Naive B cell (primary cell): Measurements from ENCODE around the gene PLEKHH3. TPM values are rescaled to one million over a fixed set of nuclear protein-coding genes. Genes with fewer than 3 reads are reported as not detected.
"Not testable (repeated sequence)": the region's sequence is repeated elsewhere in the genome, so short reads cannot be mapped to it uniquely, and the experiment has no call there.

ENCODE experiments used
- ATAC-seq, 2 donors: fragments of 150-1000 bp; cut with Tn5 transposase; 2 replicates each; pipeline ENCODE4 v1.10.0; 2021; ENCODE audit warnings: low read depth in 2 of 2, mild to moderate bottlenecking in 2 of 2, moderate library complexity in 2 of 2
- DNase-seq: peaks from one replicate; pipeline ENCODE4 v3.0.0; 2022
- H3K27ac Mint-ChIP-seq, 6 donors: one replicate each; pipeline ENCODE4 v1.8.0; 2020 to 2022; ENCODE audit warnings: mild to moderate bottlenecking in 6 of 6, mixed read lengths in 6 of 6, moderate library complexity in 5 of 6, inconsistent platforms in 2 of 6
- H3K27me3 Mint-ChIP-seq, 3 donors: one replicate each; pipeline ENCODE4 v1.8.0; 2021 to 2022; ENCODE audit warnings: mixed read lengths in 3 of 3, mild to moderate bottlenecking in 1 of 3
- H3K36me3 Mint-ChIP-seq, 2 donors: one replicate each; pipeline ENCODE4 v1.8.0; 2020 to 2022; ENCODE audit warnings: mixed read lengths in 2 of 2, inconsistent platforms in 1 of 2, mild to moderate bottlenecking in 1 of 2
- H3K4me1 Mint-ChIP-seq, 3 donors: one replicate each; pipeline ENCODE4 v1.8.0; 2020 to 2022; ENCODE audit warnings: mixed read lengths in 3 of 3, inconsistent platforms in 1 of 3, mild to moderate bottlenecking in 1 of 3, moderate library complexity in 1 of 3
- H3K4me3 Mint-ChIP-seq, 8 donors: one replicate each; pipeline ENCODE4 v1.8.0; 2020 to 2022; ENCODE audit warnings: mild to moderate bottlenecking in 8 of 8, mixed read lengths in 8 of 8, moderate library complexity in 8 of 8, inconsistent platforms in 2 of 8
- H3K9me3 Mint-ChIP-seq, 7 donors: one replicate each; pipeline ENCODE4 v1.8.0; 2020 to 2022; ENCODE audit warnings: mixed read lengths in 7 of 7, mild to moderate bottlenecking in 5 of 7, inconsistent platforms in 2 of 7, moderate library complexity in 1 of 7
- polyA plus RNA-seq, 6 donors: library from polyadenylated mRNA; unstranded; fragments of 300-500 nt; fragmentation: Illumina TruSeq; gene quantifications; one replicate each; pipeline ENCODE4 v1.2.3, GENCODE V29; 2021; ENCODE audit warnings: low read depth in 6 of 6

Gene PLEKHH3
- polyA plus RNA-seq, 6 donors from 2014 or later, result not detected

GRCh38 chr17:42673885-42674754, 2.7 kb downstream of the PLEKHH3 start:
- peak overlapping the region in 4 of 6 donors; percentile 22 to 82 (median 40) for H3K27ac Mint-ChIP-seq
- peaks cover 24 to 52% (median 28%) of the 10 kb centered on the region in 3 donors for H3K27me3 Mint-ChIP-seq
- DNase-seq (no peak), ATAC-seq (peak; percentile 6 to 7)
- H3K9me3 Mint-ChIP-seq, result no peaks in the 10 kb centered on the region
- H3K4me1 Mint-ChIP-seq, result peaks cover 46 to 57% (median 52%) of the 10 kb centered on the region in 3 donors
- H3K36me3 Mint-ChIP-seq, result no peaks in the 10 kb centered on the region
- H3K4me3 Mint-ChIP-seq, result peak overlapping the region in 7 of 8 donors; percentile 20 to 85 (median 66)

DNA sequence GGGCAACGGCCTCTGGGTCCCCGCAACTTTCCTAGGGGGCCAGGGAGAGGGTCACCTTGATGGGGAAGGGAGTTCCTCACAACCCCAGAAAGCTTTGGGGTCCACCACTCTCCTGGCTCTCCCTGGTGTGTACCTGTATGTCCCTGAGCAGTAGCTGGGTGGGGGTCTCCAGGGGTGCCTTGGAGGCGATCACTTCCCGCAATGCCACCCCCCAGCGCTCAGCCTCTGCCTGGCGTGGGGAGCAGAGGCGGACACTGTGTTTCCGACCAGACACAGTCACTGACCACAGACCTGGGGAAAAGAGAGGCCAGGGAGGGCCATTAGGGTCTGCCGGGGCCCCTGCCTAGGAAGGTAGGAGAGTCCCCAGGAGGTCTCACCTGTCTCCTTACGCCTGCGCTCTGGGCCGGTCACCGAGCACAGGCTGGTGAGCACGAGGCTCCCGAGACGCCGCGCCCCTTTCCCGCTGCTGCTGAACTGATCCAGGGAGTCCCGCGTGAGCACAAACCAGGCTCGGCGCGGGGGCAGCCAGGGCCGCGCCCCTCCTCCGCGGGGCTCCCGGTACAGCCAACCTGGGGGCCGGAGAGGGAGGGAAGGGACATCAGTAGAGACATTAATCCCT, 3.4 kb downstream of the PLEKHH3 start:
- DNase-seq (no peak), ATAC-seq (no peak)
- H3K36me3 Mint-ChIP-seq, result no peaks in the 10 kb centered on the region
- H3K4me1 Mint-ChIP-seq, result peaks cover 39 to 50% (median 47%) of the 10 kb centered on the region in 3 donors
- H3K4me3 Mint-ChIP-seq, result no peak overlapping the region
- H3K27me3 Mint-ChIP-seq, result peaks cover 24 to 52% (median 28%) of the 10 kb centered on the region in 3 donors
- H3K27ac Mint-ChIP-seq, result no peak overlapping the region
- H3K9me3 Mint-ChIP-seq, result no peaks in the 10 kb centered on the region

DNA sequence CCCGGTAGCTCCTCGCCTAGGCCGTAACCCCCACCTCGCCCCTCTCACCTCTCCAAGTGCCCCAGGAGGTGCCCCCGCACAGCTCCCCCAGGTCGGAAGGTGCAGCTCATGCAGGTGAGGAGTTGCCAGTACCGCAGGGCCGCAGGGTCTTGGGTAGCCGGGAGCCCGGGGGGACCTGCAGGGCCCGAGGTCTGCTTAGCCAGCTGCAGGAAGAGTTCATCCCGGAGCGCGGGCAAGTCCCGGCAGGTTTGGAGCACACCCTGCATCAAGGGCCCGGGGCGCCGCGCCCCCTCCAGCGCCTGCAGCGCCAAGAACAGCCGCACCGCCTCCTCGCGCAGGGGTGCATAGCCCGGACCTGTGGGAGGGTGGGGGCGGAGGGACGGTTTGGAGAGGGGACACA, 4.8 kb downstream of the PLEKHH3 start:
- no peak for ATAC-seq
- Mint-ChIP-seq H3K27ac (peak overlapping the region in 1 of 6 donors; percentile 52), H3K4me3 (peak overlapping the region in 3 of 8 donors; percentile 49 to 85 (median 73))

GRCh38 chr17:42670789-42671657, 5.8 kb downstream of the PLEKHH3 start:
- peaks cover 23 to 36% (median 30%) of the 10 kb centered on the region in 3 donors for H3K4me1 Mint-ChIP-seq
- no peaks in the 10 kb centered on the region for H3K9me3 Mint-ChIP-seq
- H3K27ac Mint-ChIP-seq, result peak overlapping the region in 1 of 6 donors; percentile 70
- no peaks in the 10 kb centered on the region for H3K36me3 Mint-ChIP-seq
- peaks cover 20 to 45% (median 20%) of the 10 kb centered on the region in 3 donors for H3K27me3 Mint-ChIP-seq
- no peak for ATAC-seq
- H3K4me3 Mint-ChIP-seq, result peak overlapping the region; percentile 79 to 93 (median 86)
- DNase-seq, result no peak

More for the DNA sequence above, 4.8 kb downstream of the PLEKHH3 start:
- Mint-ChIP-seq H3K27me3 (peaks cover 23 to 49% (median 25%) of the 10 kb centered on the region in 3 donors), H3K4me1 (peaks cover 31 to 41% (median 40%) of the 10 kb centered on the region in 3 donors), H3K36me3 (no peaks in the 10 kb centered on the region), H3K9me3 (no peaks in the 10 kb centered on the region)
- DNase-seq, result no peak

GRCh38 chr17:42669977-42670788, 6.6 kb downstream of the PLEKHH3 start:
- Mint-ChIP-seq H3K4me1 (peaks cover 23 to 36% (median 29%) of the 10 kb centered on the region in 3 donors), H3K4me3 (peak overlapping the region; percentile 79 to 93 (median 86)), H3K9me3 (no peaks in the 10 kb centered on the region), H3K36me3 (peaks cover 0 to 6% of the 10 kb centered on the region in 2 donors), H3K27me3 (peaks cover 20 to 52% (median 20%) of the 10 kb centered on the region in 3 donors), H3K27ac (peak overlapping the region in 4 of 6 donors; percentile 11 to 93 (median 80))
- ATAC-seq (peak; percentile 84 to 87), DNase-seq (peak; percentile 67)

DNA sequence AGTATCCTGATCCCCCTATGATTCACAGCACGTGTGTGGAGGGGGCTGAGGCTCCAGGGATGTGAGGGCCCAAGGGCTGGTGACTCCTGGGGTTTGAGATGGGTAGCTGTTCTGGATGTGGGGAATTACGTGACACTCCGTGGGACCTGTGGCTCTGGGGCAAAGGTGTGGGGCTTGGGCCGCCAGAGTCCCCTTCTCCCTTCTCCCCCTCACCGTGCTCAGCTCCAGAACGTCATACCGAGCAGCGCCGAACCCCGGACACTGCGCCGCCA, 7.2 kb downstream of the PLEKHH3 start:
- ATAC-seq, result no peak
- DNase-seq, result no peak
- Mint-ChIP-seq H3K4me3 (peak overlapping the region in 6 of 8 donors; percentile 15 to 85 (median 60)), H3K9me3 (no peaks in the 10 kb centered on the region), H3K27ac (no peak overlapping the region), H3K4me1 (peaks cover 19 to 31% (median 24%) of the 10 kb centered on the region in 3 donors), H3K27me3 (peaks cover 16 to 47% (median 17%) of the 10 kb centered on the region in 3 donors), H3K36me3 (peaks cover 0 to 6% of the 10 kb centered on the region in 2 donors)

DNA sequence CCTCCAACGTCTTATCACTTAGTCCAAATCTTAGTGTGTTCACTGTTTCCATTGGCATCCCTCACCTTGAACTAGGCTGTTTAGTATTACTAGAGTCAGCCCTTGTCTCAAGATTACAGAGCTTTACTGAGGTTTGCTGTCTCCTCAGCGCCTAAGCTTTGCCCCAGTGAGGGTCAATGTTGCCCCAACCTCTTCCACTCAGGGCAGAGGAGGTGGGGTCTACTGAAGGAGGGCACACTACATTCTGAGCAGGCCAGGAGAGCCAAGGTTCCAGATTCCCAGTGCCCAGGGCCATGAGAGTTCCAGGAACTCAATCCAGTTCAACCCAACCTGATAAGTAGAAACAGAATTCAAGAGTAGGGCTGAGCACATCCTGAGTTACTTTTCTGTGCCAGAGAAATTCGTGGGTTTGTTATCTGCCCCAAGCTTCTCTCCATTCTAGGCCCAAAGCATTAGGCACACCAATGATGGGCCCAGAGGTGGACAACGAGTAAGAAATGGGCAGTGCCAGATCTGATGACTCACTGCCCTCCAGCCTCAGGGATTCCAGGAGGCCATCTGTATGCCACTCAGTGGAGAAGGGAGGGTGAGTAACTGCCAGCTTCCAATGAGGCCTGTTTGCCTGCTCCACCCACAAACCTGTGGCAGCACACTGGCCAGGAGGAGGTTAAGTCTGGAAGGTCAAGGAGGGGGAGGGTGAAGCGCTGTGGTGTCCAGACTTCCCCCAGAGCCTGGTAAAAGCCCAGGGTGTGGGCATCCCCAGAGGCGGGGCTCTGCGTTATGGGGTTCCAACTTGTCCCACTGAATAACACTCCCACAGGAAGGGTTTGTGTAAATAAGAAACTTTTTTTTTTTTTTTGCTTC, 9.5 kb downstream of the PLEKHH3 start:
- peak overlapping the region in 1 of 6 donors; percentile 60 for H3K27ac Mint-ChIP-seq
- no peaks in the 10 kb centered on the region for H3K9me3 Mint-ChIP-seq
- no peak for DNase-seq
- peak overlapping the region in 1 of 8 donors; percentile 23 for H3K4me3 Mint-ChIP-seq
- H3K36me3 Mint-ChIP-seq, result peaks cover 0 to 6% of the 10 kb centered on the region in 2 donors
- H3K4me1 Mint-ChIP-seq, result peaks cover 14 to 22% (median 15%) of the 10 kb centered on the region in 3 donors
- peaks cover 6 to 33% (median 9%) of the 10 kb centered on the region in 3 donors for H3K27me3 Mint-ChIP-seq
- ATAC-seq, result no peak

DNA sequence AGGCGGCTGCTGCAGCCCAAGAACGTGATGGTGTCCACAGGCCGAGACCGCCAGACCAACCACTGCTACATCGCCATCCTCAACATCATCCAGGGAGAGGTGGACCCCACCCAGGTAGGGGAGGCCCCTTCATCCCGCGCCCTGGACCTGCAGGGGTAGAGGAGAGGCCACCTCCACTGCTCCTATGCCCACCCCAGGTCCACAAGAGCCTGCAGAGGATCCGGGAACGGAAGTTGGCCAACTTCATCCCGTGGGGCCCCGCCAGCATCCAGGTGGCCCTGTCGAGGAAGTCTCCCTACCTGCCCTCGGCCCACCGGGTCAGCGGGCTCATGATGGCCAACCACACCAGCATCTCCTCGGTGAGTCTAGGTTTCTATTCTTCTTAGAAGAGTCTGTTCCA, 10.7 kb downstream of the PLEKHH3 start:
- H3K4me3 Mint-ChIP-seq, result not testable (repeated sequence)

DNA sequence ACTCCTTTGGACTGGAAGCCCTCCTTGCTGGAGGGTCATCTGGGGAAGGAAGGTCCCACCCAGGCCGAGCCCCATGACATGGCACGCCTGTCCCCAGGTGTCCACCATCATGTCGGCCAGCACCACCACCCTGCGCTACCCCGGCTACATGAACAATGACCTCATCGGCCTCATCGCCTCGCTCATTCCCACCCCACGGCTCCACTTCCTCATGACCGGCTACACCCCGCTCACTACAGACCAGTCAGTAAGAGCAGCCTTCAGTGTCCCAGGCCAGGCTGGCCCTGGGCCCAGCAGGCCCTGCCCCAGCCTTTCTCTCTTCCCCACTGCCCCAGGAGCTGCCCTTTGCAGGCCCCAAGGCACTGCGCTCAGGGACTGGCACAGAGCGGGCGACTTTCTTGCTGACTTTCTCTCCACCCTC, 11.2 kb downstream of the PLEKHH3 start:
- Mint-ChIP-seq H3K4me3 (no peak overlapping the region), H3K27me3 (peaks cover 0 to 23% (median 0%) of the 10 kb centered on the region in 3 donors), H3K4me1 (peaks cover 5 to 9% (median 8%) of the 10 kb centered on the region in 3 donors), H3K9me3 (no peaks in the 10 kb centered on the region), H3K27ac (peak overlapping the region in 1 of 6 donors; percentile 44), H3K36me3 (peaks cover 0 to 6% of the 10 kb centered on the region in 2 donors)
- ATAC-seq, result no peak
- no peak for DNase-seq

More for the DNA sequence above, 10.7 kb downstream of the PLEKHH3 start:
- H3K4me1 Mint-ChIP-seq, result peaks cover 8 to 14% (median 10%) of the 10 kb centered on the region in 3 donors
- ATAC-seq, H3K9me3 Mint-ChIP-seq, H3K36me3 Mint-ChIP-seq, DNase-seq: not testable (repeated sequence)
- peak overlapping the region in 1 of 6 donors; percentile 44 for H3K27ac Mint-ChIP-seq
- peaks cover 0 to 25% (median 0%) of the 10 kb centered on the region in 3 donors for H3K27me3 Mint-ChIP-seq

DNA sequence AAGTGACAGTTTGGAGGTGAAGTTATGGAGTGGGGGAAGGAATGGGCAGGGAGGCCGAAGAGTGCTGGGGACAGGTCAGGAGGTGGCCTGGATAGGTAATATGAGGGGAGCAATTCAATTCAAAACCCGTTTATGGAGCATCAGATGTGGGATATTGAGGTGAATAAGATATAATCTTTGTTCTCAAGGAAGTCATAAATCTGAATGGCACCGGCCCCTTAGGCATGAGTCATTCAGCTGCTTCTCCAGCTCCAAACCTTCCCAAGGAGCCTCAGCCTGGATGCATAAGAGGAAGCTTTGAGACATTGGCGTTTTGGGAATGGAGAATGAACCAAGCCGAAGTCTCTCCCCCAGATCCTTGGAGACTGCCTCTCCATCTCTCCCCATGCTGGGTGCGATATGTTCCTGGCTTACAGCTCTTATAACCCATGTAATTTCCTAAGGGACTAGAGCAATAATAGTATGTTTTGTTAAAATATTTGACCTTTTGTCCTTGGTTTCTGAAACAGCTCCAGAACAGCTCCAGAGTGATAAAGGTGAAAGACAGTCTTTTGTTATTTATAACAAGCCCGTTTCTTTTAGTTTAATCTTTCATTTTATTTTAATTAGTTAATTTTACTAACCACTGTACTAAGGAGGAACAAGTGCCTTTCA, 16.0 kb downstream of the PLEKHH3 start:
- ATAC-seq (no peak), DNase-seq (no peak)
- peaks cover 13 to 45% (median 14%) of the 10 kb centered on the region in 3 donors for H3K27me3 Mint-ChIP-seq
- peaks cover 0 to 4% of the 10 kb centered on the region in 2 donors for H3K36me3 Mint-ChIP-seq
- no peaks in the 10 kb centered on the region for H3K9me3 Mint-ChIP-seq
- peak overlapping the region in 5 of 8 donors; percentile 0 to 32 (median 25) for H3K4me3 Mint-ChIP-seq
- H3K4me1 Mint-ChIP-seq, result peaks cover 16 to 22% (median 22%) of the 10 kb centered on the region in 3 donors
- peak overlapping the region in 1 of 6 donors; percentile 57 for H3K27ac Mint-ChIP-seq

- H3K4me3 Mint-ChIP-seq, result peak overlapping the region; percentile 16 to 95 (median 88)
- not testable (repeated sequence) for ATAC-seq, H3K9me3 Mint-ChIP-seq, DNase-seq, H3K36me3 Mint-ChIP-seq
- peaks cover 20 to 47% (median 23%) of the 10 kb centered on the region in 3 donors for H3K27me3 Mint-ChIP-seq
- H3K4me1 Mint-ChIP-seq, result peaks cover 20 to 29% (median 25%) of the 10 kb centered on the region in 3 donors
- H3K27ac Mint-ChIP-seq, result peak overlapping the region in 2 of 6 donors; percentile 54 to 86
These were observed 16.9 kb downstream of the PLEKHH3 start for GRCh38 chr17:42659932-42660274.
